ENCODE data around the gene SELENBP1. TPM values are rescaled to one million over a fixed set of nuclear protein-coding genes. Genes with fewer than 3 reads are reported as not detected.

Gene SELENBP1
- total and polyA plus RNA-seq, 2 of the 13 experiments (the other 11 are each of a cell fraction or from before 2014, with no cell fraction given) = 27.8 to 29.0 TPM

DNA sequence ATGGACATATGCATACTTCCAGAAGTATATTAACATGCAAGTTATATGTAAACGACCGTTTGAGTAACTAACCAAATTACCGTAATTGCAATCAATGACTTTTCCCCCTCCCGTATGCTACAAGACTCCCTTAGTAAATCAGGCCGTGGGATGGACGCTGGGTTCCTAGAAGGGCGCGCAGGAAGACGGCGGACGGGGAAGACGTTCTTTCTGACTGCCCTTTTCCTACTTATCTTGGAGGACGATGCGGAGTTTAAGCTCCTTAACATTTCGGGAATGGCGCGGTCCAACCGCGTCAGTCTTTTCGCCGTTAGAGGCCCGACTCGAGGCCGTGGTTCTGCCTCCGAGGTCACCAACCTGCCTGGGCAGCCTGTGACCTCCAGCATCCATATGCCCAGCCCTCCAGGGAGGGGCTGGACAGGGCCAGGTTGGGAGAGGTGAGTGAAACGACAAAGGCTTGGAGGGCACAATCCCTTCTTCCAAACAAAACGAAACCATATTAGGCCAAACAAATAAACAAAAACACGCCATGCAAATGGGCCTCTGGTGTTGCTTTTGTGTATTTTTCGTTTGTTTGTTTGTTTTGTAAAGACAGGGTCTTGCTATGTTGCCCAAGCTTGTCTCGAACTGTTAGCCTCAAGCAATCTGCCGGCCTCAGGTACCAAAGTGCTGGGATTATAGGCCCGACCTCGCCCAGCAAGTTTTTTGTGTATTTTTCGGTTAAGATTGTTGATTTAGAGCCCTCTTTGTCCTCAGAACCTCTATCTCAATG lies 44.4 kb downstream of the SELENBP1 start (continued):
- TF ChIP-seq, protein P1, sequence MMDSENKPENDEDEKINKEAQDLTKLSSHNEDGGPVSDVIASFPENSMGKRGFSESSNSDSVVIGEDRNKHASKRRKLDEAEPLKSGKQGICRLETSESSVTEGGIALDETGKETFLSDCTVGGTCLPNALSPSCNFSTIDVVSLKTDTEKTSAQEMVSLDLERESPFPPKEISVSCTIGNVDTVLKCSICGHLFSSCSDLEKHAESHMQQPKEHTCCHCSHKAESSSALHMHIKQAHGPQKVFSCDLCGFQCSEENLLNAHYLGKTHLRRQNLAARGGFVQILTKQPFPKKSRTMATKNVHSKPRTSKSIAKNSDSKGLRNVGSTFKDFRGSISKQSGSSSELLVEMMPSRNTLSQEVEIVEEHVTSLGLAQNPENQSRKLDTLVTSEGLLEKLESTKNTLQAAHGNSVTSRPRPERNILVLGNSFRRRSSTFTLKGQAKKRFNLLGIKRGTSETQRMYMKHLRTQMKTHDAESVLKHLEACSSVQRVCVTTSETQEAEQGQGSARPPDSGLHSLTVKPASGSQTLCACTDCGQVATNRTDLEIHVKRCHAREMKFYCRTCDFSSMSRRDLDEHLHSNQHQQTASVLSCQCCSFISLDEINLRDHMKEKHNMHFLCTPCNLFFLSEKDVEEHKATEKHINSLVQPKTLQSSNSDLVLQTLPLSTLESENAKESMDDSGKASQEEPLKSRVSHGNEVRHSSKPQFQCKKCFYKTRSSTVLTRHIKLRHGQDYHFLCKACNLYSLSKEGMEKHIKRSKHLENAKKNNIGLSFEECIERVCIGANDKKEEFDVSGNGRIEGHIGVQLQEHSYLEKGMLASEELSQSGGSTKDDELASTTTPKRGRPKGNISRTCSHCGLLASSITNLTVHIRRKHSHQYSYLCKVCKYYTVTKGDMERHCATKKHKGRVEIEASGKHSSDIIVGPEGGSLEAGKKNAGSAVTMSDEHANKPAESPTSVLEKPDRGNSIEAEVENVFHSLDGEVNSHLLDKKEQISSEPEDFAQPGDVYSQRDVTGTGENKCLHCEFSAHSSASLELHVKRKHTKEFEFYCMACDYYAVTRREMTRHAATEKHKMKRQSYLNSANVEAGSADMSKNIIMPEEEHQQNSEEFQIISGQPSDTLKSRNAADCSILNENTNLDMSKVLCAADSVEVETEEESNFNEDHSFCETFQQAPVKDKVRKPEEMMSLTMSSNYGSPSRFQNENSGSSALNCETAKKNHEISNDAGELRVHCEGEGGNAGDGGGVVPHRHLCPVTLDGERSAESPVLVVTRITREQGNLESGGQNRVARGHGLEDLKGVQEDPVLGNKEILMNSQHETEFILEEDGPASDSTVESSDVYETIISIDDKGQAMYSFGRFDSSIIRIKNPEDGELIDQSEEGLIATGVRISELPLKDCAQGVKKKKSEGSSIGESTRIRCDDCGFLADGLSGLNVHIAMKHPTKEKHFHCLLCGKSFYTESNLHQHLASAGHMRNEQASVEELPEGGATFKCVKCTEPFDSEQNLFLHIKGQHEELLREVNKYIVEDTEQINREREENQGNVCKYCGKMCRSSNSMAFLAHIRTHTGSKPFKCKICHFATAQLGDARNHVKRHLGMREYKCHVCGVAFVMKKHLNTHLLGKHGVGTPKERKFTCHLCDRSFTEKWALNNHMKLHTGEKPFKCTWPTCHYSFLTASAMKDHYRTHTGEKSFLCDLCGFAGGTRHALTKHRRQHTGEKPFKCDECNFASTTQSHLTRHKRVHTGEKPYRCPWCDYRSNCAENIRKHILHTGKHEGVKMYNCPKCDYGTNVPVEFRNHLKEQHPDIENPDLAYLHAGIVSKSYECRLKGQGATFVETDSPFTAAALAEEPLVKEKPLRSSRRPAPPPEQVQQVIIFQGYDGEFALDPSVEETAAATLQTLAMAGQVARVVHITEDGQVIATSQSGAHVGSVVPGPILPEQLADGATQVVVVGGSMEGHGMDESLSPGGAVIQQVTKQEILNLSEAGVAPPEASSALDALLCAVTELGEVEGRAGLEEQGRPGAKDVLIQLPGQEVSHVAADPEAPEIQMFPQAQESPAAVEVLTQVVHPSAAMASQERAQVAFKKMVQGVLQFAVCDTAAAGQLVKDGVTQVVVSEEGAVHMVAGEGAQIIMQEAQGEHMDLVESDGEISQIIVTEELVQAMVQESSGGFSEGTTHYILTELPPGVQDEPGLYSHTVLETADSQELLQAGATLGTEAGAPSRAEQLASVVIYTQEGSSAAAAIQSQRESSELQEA (CRISPR knock-in tag; IDR thresholded peaks at IDR 0.05; ENCODE audit: not compliant biosample characterization) = peak; percentile 54
- TF ChIP-seq, protein P2, sequence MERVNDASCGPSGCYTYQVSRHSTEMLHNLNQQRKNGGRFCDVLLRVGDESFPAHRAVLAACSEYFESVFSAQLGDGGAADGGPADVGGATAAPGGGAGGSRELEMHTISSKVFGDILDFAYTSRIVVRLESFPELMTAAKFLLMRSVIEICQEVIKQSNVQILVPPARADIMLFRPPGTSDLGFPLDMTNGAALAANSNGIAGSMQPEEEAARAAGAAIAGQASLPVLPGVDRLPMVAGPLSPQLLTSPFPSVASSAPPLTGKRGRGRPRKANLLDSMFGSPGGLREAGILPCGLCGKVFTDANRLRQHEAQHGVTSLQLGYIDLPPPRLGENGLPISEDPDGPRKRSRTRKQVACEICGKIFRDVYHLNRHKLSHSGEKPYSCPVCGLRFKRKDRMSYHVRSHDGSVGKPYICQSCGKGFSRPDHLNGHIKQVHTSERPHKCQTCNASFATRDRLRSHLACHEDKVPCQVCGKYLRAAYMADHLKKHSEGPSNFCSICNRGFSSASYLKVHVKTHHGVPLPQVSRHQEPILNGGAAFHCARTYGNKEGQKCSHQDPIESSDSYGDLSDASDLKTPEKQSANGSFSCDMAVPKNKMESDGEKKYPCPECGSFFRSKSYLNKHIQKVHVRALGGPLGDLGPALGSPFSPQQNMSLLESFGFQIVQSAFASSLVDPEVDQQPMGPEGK (CRISPR knock-in tag; IDR thresholded peaks at IDR 0.05) = 0 out of 2 replicates have a peak, but pooled peaks have one; percentile 17
- TF ChIP-seq TBL1XR1 (IDR thresholded peaks at IDR 0.05; ENCODE audit: borderline replicate concordance, low read length, partially characterized antibody) (no peak), ZNF709 (CRISPR knock-in tag; IDR thresholded peaks at IDR 0.05) (0 out of 2 replicates have a peak, but pooled peaks have one; percentile 34), HNRNPUL1 (IDR thresholded peaks at IDR 0.05; ENCODE audit: low read depth, low read length) (no peak), ARNTL (CRISPR knock-in tag; IDR thresholded peaks at IDR 0.05) (0 out of 2 replicates have a peak, but pooled peaks have one; percentile 16), TOPORS (CRISPR knock-in tag; IDR thresholded peaks at IDR 0.05) (no peak), TBX2 (CRISPR knock-in tag; IDR thresholded peaks at IDR 0.05; ENCODE audit: borderline replicate concordance) (no peak), HES4 (CRISPR knock-in tag; IDR thresholded peaks at IDR 0.05; ENCODE audit: borderline replicate concordance) (peak; percentile 65; the same call in 1 of the 2 replicates)
- TF ChIP-seq, protein P3, sequence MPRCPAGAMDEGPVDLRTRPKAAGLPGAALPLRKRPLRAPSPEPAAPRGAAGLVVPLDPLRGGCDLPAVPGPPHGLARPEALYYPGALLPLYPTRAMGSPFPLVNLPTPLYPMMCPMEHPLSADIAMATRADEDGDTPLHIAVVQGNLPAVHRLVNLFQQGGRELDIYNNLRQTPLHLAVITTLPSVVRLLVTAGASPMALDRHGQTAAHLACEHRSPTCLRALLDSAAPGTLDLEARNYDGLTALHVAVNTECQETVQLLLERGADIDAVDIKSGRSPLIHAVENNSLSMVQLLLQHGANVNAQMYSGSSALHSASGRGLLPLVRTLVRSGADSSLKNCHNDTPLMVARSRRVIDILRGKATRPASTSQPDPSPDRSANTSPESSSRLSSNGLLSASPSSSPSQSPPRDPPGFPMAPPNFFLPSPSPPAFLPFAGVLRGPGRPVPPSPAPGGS (CRISPR knock-in tag; IDR thresholded peaks at IDR 0.05) = 0 out of 2 replicates have a peak, but pooled peaks have one; percentile 42
- TF ChIP-seq, protein P4, sequence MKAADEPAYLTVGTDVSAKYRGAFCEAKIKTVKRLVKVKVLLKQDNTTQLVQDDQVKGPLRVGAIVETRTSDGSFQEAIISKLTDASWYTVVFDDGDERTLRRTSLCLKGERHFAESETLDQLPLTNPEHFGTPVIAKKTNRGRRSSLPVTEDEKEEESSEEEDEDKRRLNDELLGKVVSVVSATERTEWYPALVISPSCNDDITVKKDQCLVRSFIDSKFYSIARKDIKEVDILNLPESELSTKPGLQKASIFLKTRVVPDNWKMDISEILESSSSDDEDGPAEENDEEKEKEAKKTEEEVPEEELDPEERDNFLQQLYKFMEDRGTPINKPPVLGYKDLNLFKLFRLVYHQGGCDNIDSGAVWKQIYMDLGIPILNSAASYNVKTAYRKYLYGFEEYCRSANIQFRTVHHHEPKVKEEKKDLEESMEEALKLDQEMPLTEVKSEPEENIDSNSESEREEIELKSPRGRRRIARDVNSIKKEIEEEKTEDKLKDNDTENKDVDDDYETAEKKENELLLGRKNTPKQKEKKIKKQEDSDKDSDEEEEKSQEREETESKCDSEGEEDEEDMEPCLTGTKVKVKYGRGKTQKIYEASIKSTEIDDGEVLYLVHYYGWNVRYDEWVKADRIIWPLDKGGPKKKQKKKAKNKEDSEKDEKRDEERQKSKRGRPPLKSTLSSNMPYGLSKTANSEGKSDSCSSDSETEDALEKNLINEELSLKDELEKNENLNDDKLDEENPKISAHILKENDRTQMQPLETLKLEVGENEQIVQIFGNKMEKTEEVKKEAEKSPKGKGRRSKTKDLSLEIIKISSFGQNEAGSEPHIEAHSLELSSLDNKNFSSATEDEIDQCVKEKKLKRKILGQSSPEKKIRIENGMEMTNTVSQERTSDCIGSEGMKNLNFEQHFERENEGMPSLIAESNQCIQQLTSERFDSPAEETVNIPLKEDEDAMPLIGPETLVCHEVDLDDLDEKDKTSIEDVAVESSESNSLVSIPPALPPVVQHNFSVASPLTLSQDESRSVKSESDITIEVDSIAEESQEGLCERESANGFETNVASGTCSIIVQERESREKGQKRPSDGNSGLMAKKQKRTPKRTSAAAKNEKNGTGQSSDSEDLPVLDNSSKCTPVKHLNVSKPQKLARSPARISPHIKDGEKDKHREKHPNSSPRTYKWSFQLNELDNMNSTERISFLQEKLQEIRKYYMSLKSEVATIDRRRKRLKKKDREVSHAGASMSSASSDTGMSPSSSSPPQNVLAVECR (CRISPR knock-in tag; IDR thresholded peaks at IDR 0.05; ENCODE audit: borderline replicate concordance) = 0 out of 2 replicates have a peak, but pooled peaks have one; percentile 57
